ENCODE data around the gene TFIP11.

DNA sequence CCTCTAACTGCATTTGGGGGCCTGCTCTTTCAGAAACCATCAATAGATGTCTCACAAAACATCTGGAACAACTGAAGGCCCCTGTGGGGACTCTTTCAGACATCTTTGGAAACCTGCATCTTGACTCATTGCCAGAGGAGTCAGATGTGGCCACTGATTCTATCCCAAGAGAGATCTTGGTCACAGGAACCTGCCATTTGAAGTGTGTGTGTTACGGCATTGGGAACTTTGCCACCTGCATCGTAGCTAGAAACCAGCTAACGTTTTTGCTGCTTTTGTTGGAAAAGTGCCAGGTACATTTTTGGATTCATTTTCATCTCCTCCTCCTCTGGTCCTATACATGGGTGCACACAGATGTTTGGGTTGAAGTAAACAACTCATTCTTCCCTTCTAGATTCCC lies 24.3 kb downstream of the TFIP11 start:
- no peak for TF ChIP-seq POLR2AphosphoS5 (IDR thresholded peaks at IDR 0.05; ENCODE audit: low read depth, low read length)
- TF ChIP-seq POLR2A (IDR thresholded peaks at IDR 0.05; ENCODE audit: low read depth, low read length): no peak
